ENCODE measurements around the gene HCN2.

Gene HCN2

DNA sequence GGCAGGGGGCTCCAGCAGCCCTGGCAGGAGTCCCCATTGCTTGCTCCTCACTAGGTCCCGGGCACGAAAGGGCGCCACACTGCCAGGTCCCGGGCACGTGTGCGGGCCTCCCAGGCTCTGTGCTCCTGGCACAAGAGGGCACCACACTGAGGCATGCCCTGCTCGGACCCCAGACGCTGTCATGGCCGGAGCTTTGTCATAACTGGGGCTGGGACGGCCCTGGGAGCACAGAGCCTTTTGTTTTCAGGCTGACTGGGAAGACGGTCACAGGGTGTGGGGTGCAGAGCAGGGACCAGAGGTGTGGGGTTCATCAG, 9.9 kb upstream of the HCN2 start:
- Histone ChIP-seq H2AFZ (ENCODE audit: low read depth, low read length, severe bottlenecking) (no peak overlapping the region), H3K27me3 (ENCODE audit: low read length) (no peaks in the 10 kb centered on the region), H3K4me2 (ENCODE audit: low read depth, low read length, poor library complexity, severe bottlenecking) (no peak overlapping the region), H3K36me3 (ENCODE audit: low read length) (no peaks in the 10 kb centered on the region), H3F3A (ENCODE audit: insufficient read depth) (no peaks in the 10 kb centered on the region), H3K9ac (ENCODE audit: low read length) (no peak overlapping the region), H3K4me3 (ENCODE audit: insufficient read depth, low read length, poor library complexity, severe bottlenecking) (no peak overlapping the region), H3K9me3 (ENCODE audit: insufficient read depth, low read length) (no peaks in the 10 kb centered on the region), H3K27ac (ENCODE audit: low read depth, low read length) (no peak overlapping the region), H3K9me2 (replicated peaks; ENCODE audit: insufficient read depth, low read length) (no peaks in the 10 kb centered on the region), H3K79me2 (ENCODE audit: insufficient read depth, low read length) (peaks cover 44% of the 10 kb centered on the region), H4K20me1 (ENCODE audit: low read depth, low read length) (no peaks in the 10 kb centered on the region; the same call in 1 of the 2 replicates)
- TF ChIP-seq EZH2phosphoT487 (conservative IDR thresholded peaks at IDR 0.05; ENCODE audit: low read length): no peak
- TF ChIP-seq, protein P1, sequence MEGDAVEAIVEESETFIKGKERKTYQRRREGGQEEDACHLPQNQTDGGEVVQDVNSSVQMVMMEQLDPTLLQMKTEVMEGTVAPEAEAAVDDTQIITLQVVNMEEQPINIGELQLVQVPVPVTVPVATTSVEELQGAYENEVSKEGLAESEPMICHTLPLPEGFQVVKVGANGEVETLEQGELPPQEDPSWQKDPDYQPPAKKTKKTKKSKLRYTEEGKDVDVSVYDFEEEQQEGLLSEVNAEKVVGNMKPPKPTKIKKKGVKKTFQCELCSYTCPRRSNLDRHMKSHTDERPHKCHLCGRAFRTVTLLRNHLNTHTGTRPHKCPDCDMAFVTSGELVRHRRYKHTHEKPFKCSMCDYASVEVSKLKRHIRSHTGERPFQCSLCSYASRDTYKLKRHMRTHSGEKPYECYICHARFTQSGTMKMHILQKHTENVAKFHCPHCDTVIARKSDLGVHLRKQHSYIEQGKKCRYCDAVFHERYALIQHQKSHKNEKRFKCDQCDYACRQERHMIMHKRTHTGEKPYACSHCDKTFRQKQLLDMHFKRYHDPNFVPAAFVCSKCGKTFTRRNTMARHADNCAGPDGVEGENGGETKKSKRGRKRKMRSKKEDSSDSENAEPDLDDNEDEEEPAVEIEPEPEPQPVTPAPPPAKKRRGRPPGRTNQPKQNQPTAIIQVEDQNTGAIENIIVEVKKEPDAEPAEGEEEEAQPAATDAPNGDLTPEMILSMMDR (IDR thresholded peaks at IDR 0.05; ENCODE audit: insufficient read depth, low read length, poor library complexity, severe bottlenecking): no peak

DNA sequence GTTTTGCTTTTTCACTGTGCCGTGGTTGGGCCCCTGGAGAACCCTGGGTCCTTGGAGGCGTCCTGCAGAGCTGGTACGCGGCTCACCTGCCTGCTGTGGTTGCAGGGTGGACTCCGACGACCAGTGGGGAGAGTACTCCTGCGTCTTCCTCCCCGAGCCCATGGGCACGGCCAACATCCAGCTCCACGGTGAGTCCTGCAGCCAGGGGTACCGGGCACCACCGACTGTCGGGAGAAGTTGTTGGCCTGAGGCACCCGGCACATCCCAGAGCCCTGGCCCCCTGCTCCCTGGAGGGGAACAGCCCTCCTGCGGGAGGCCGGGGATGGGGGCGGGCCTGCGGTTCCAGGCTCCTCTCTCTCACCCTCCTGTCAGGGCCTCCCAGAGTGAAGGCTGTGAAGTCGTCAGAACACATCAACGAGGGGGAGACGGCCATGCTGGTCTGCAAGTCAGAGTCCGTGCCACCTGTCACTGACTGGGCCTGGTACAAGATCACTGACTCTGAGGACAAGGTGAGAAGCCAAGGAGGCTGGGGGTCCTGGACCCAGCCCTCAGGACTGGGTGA, 9.3 kb upstream of the HCN2 start:
- Histone ChIP-seq H3K9me3 (ENCODE audit: insufficient read depth, low read length) (no peaks in the 10 kb centered on the region), H3F3A (ENCODE audit: insufficient read depth) (no peaks in the 10 kb centered on the region), H3K9me2 (replicated peaks; ENCODE audit: insufficient read depth, low read length) (no peaks in the 10 kb centered on the region), H4K20me1 (ENCODE audit: low read depth, low read length) (no peaks in the 10 kb centered on the region; the same call in 1 of the 2 replicates), H3K9ac (ENCODE audit: low read length) (no peak overlapping the region), H3K4me2 (ENCODE audit: low read depth, low read length, poor library complexity, severe bottlenecking) (no peak overlapping the region), H3K36me3 (ENCODE audit: low read length) (no peaks in the 10 kb centered on the region), H3K79me2 (ENCODE audit: insufficient read depth, low read length) (peaks cover 39% of the 10 kb centered on the region), H3K27me3 (ENCODE audit: low read length) (no peaks in the 10 kb centered on the region), H3K27ac (ENCODE audit: low read depth, low read length) (no peak overlapping the region), H2AFZ (ENCODE audit: low read depth, low read length, severe bottlenecking) (no peak overlapping the region), H3K4me3 (ENCODE audit: insufficient read depth, low read length, poor library complexity, severe bottlenecking) (no peak overlapping the region)
- no peak for TF ChIP-seq EZH2phosphoT487 (conservative IDR thresholded peaks at IDR 0.05; ENCODE audit: low read length)
- TF ChIP-seq, protein P1 (IDR thresholded peaks at IDR 0.05; ENCODE audit: insufficient read depth, low read length, poor library complexity, severe bottlenecking): no peak

DNA sequence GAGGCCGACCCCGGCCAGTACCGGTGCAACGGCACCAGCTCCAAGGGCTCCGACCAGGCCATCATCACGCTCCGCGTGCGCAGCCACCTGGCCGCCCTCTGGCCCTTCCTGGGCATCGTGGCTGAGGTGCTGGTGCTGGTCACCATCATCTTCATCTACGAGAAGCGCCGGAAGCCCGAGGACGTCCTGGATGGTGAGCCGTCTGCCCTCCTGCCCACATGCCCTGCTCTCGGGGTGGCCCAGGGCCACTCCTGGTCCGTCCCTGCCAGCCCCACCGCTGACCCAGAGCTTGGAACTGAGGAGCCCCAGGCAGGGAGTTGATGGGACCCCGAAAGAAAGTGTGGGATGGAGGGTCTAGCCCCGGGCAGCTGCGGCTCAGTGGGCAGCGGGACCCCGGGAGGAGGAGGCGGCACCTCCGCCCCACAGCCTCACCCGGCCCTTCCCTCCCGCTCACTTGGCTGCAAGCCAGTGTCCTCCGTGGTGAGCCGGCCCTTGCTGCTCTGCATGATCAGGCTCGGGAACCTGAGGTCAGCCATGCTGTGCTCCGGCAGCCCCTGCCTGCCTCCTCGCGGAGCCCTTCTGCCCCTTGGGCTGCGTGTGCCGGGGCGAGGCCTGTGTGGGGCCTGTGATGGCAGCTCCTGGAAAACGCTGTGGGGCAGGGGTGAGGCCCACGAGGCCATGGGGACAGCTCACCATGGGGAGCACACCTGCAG, 8.1 kb upstream of the HCN2 start:
- Histone ChIP-seq H3K79me2 (ENCODE audit: insufficient read depth, low read length) (peaks cover 28% of the 10 kb centered on the region), H3K27me3 (ENCODE audit: low read length) (no peaks in the 10 kb centered on the region)

More for the DNA sequence above, 8.1 kb upstream of the HCN2 start:
- H3K36me3 ChIP-seq (ENCODE audit: low read length): no peaks in the 10 kb centered on the region
- no peak overlapping the region for H3K27ac ChIP-seq (ENCODE audit: low read depth, low read length)
- H2AFZ ChIP-seq (ENCODE audit: low read depth, low read length, severe bottlenecking): no peak overlapping the region
- H3K4me2 ChIP-seq (ENCODE audit: low read depth, low read length, poor library complexity, severe bottlenecking): no peak overlapping the region
- H3F3A ChIP-seq (ENCODE audit: insufficient read depth): no peaks in the 10 kb centered on the region
- H3K9me3 ChIP-seq (ENCODE audit: insufficient read depth, low read length): no peaks in the 10 kb centered on the region
- H3K9me2 ChIP-seq (replicated peaks; ENCODE audit: insufficient read depth, low read length): no peaks in the 10 kb centered on the region
- H3K9ac ChIP-seq (ENCODE audit: low read length): no peak overlapping the region
- no peak for TF ChIP-seq EZH2phosphoT487 (conservative IDR thresholded peaks at IDR 0.05; ENCODE audit: low read length)
- TF ChIP-seq, protein P1 (IDR thresholded peaks at IDR 0.05; ENCODE audit: insufficient read depth, low read length, poor library complexity, severe bottlenecking): no peak
- H4K20me1 ChIP-seq (ENCODE audit: low read depth, low read length): no peaks in the 10 kb centered on the region; the same call in 1 of the 2 replicates
- H3K4me3 ChIP-seq (ENCODE audit: insufficient read depth, low read length, poor library complexity, severe bottlenecking): no peak overlapping the region
